GM19452 (cell line): ENCODE results near the gene TIMM10B.
A peak's percentile ranks its signal among the peaks of the same experiment; 100 is the strongest.

Experiments
- ATAC-seq: cut with Tn5 transposase; IDR thresholded peaks from one replicate; pipeline ENCODE4 v1.9.1; 2021; ENCODE audit not compliant: unreplicated experiment

Gene TIMM10B

GRCh38 chr11:6469599-6469998 is 11.7 kb upstream of the TIMM10B start:
- no peak for ATAC-seq

DNA sequence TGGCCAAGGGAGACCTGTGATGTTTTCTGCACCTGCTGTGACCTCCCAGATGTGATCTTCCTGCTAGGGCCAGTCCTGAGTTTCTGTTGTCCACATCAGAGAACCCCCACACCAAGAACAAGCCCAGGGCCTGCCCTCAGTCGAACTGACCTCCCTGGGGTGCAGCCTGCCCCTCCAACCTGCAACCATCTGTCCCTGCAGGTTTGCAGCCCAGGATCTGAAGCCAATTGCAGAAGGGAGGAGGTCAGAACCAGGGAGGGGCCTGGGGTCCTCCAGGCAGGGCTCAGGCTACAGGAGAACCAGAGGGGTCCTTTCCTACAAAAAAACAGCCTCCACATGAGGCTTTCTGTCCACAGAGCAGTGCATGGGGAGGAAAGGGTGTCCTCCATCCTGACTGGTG is 8.4 kb upstream of the TIMM10B start:
- no peak for ATAC-seq

- ATAC-seq, result peak; percentile 62
These were observed 7.6 kb upstream of the TIMM10B start, which contains the start of gene TRIM3 for GRCh38 chr11:6473451-6474412. Gene TRIM3, minus strand, starts transcription at chr11:6473941. Its CDS starts 8,246 bp downstream, at chr11:6465695.

- no peak for ATAC-seq
These were observed 6.9 kb upstream of the TIMM10B start for GRCh38 chr11:6474413-6474792.

DNA sequence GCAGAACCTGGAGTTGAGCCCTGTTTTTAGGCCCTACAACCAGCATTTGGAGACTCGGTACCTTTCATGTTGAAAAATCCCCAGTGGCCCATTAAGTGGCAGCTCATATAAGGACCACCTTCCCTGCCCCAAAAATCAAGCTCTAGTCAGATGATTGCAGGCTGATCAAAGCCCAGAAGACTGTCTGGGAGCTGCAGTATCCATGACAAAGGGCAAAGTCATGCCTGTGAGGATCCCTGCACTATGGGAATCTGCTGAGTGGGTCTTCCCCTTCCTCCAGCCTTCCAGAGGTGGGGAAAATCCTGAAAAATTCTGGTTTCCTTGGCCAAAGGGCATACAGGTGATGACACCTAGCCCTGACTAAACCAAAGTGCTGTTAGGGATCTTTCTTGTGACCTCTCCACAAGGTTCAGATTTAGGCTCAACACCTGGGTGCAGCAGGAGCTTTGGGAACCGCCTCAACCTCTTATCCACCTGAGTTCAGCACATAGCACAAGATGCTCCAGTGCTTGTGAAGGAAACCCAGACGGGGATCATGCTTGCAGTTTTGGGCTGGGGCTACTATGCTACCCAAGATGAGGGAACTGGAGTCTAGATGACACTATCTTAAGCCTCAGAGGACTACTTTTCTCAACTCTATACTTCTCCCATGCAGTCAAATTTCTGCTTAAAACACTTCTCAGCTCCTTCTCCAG is 6.3 kb upstream of the TIMM10B start:
- ATAC-seq, result no peak

DNA sequence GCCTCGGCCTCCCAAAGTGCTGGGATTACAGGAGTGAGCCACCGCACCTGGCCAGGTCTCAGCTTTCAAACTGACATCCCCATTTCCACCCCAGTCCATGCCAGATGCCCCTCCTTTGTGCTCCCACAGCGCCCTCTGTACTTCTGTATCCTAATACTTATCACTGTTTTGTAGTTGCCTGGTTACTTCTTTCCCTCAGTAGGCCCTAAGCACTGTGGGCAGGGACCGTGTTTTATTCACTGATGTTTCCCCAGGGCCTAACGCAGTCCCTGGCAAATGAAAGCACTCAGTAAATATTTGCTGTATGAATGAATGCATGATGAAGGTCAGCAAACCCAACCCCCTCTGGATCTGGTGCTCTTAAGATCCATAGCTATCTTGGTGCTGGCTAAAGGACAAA is 5.4 kb upstream of the TIMM10B start:
- no peak for ATAC-seq

GRCh38 chr11:6476571-6476970 is 4.7 kb upstream of the TIMM10B start:
- ATAC-seq, result no peak

- ATAC-seq, result no peak
These were observed 894 bp upstream of the TIMM10B start for GRCh38 chr11:6480299-6480914.

DNA sequence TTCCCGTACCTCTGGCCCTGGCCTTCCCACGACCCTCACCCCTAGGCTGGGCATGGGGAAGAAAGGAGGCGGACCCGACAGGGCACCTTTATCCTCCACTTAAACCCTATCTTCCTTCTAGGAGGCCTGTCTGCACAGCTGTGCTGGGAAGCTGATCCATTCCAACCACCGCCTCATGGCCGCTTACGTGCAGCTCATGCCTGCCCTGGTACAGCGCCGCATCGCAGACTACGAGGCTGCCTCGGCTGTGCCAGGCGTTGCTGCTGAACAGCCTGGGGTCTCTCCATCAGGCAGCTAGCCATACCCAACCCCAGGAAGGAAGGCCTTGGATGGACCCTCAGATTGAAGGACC is 599 bp downstream of the TIMM10B start:
- ATAC-seq, result no peak

DNA sequence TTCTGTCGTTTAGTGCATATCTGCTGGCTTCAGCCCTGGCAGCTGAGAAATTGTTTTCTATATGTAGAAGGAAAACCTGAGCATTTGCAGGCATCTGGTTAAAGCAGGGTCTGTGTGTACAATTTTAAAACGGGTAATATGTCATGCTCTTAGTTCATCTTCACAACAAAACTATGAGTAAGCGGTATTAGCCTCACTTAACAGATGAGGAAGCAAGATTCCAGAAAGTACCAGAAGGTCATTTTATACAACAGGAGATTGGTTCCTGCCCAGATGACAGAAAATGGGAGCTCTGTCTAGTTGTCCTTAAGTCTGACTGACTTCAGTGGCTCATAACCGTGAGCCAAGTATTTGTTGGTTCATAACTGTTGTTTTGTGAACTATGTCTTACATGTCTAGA is 1.1 kb downstream of the TIMM10B start:
- no peak for ATAC-seq

- no peak for ATAC-seq
These were observed 1.7 kb downstream of the TIMM10B start for GRCh38 chr11:6483015-6483414.

DNA sequence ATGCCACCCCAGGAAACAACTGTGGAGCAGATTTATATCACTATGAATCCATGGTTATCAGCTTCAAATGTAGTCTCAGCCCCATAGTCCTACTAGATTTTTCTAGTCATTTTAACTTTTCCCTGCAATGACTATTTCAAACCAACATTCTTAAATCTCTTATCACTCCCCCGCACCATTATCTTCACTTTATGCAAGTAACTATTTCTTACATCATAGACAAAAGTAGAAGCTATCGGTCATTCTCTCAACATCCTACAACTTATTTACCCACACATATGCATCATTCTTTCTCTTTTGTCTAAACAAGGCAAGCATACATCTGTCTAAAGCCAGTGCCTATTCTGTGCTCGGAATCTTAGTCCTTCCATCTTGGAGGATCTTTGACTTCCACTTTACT is 4.4 kb downstream of the TIMM10B start:
- no peak for ATAC-seq

GRCh38 chr11:6486256-6486655 is 5.0 kb downstream of the TIMM10B start:
- no peak for ATAC-seq

GRCh38 chr11:6486938-6487337 is 5.6 kb downstream of the TIMM10B start:
- ATAC-seq, result no peak

DNA sequence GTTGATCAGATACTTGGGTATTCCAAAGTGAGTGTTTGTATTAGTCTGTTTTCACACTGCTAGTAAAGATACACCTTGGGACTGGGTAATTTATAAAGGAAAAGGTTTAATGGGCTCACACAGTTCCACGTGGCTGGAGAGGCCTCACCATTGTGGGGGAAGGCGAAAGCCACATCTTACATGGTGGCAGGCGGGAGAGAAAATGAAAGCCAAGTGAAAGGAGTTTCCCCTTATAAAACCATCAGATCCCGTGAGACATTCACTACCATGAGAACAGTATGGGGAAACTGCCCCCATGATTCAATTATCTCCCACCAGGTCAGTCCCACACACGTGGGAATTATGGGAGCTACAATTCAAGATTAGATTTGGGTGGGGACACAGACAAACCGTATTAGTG is 7.0 kb downstream of the TIMM10B start:
- no peak for ATAC-seq

GRCh38 chr11:6488821-6489220 is 7.5 kb downstream of the TIMM10B start:
- no peak for ATAC-seq

GRCh38 chr11:6489306-6489705 is 8.0 kb downstream of the TIMM10B start:
- ATAC-seq, result no peak

DNA sequence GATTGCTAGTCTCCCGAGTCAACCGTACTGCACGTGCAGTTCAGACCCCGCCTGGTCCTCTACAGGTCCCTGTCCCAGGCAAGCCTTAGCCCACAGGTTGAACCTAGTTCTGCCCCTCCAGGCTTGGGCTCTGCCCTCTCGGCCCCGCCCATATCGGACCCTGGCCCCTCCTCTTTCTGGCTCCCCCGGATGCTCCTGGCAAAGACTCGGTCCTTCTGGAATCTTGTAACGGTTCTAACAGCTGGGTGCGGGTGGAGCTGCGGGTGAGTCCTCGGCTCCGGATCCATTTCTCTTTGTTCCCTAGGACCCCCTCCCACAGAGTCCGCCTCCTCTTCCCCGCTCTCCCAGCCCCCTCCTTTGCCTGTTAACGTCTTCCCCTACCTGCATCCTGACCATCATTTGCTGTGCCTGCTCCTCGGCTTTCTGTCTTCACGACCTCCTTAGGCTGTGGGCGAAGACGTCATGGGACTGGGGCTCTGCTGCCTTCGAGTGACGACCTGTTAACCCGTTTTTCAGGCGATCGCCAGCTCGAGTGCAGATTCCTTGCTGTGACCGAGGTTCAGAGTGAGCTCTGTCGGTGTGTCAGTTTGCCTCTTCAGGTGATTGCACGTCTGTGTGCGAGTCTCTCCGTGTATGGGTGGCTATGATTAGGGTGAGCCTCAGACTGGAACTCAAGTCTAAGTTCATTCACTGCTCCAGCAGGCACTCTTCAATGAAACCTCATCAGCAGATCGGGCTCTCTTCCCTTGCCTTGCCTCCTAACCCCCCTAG is 16.0 kb downstream of the TIMM10B start, which contains the start of gene DNHD1:
Gene DNHD1, plus strand, starts transcription at position 212 of the 771 bp plus-strand sequence. CDS start 936 bp downstream, outside the sequence.
- no peak for ATAC-seq

DNA sequence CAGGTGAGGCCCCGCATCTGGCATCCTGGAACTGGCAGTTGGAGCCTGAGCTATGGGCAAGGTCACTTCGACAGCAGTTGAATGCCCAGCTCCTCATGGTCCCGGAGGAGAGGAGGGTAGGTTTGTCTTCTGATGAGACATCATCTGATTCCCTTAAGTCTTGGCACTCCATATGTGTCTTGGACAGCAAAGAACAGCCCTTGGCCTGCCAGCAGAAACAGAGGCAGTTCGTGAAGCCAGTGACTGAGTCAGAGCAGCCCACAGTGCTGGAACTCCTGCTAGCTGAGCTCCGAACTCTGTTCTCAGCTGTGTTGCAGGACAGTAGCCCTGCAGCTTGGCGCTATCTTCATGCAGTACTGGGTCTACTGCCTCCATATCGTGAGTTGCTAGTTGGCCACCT is 16.8 kb downstream of the TIMM10B start:
- ATAC-seq, result no peak

- ATAC-seq, result no peak
These were observed 17.2 kb downstream of the TIMM10B start for GRCh38 chr11:6498544-6498943.

DNA sequence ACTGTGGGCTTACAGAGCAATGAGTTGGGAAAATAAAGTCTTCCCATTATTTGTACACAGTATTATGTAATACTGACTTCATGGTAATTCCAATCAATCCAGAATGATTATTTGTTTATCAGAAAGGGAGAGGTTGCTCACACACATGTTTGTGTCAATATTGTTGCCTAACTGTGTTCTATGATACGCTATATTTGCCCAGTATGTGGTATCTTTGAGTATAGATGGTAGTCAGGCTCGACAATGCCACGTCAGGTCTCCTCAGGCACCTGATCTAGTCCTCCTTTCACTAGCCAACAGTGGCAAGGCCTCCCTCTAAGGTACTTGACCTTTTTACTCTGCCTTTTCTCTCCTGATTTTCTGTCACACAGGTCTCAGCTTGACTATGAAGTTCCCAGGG is 21.1 kb downstream of the TIMM10B start:
- ATAC-seq, result no peak
